GM12891 (cell line): ENCODE data around the gene TMEM270.

Experiments
- POLR2A ChIP-seq: IDR thresholded peaks from 2 replicates; pipeline ENCODE4 v1.6.1; 2011; ENCODE audit warnings: low read depth, low read length, control low read depth
- POLR2AphosphoS5 ChIP-seq: IDR thresholded peaks from 2 replicates; pipeline ENCODE4 v1.6.1; 2011; ENCODE audit warnings: low read depth, low read length, control low read depth
- SPI1 ChIP-seq: IDR thresholded peaks from 2 replicates; pipeline ENCODE4 v1.6.1; 2011; ENCODE audit warnings: low read depth, low read length, control low read depth
- TAF1 ChIP-seq: IDR thresholded peaks from 2 replicates; pipeline ENCODE4 v1.6.1; 2011; ENCODE audit warnings: low read depth, low read length, control low read depth

GRCh38 chr7:73828107-73828803, 32.7 kb upstream of the TMEM270 start:
- TF ChIP-seq POLR2A (no peak), TAF1 (no peak), POLR2AphosphoS5 (no peak), SPI1 (no peak)
